Embryonic facial prominence (tissue), 1 donor: Measurements from ENCODE around the gene AFG3L2.
A peak's percentile ranks its signal among the peaks of the same experiment; 100 is the strongest.

Experiments used
- DNase-seq: peaks from one replicate; pipeline ENCODE4 v3.0.0-alpha.2; 2016; ENCODE audit errors: extremely low spot score

The AFG3L2 gene

GRCh38 chr18:12325726-12326245, 51.2 kb downstream of the AFG3L2 start:
- DNase-seq = no peak

DNA sequence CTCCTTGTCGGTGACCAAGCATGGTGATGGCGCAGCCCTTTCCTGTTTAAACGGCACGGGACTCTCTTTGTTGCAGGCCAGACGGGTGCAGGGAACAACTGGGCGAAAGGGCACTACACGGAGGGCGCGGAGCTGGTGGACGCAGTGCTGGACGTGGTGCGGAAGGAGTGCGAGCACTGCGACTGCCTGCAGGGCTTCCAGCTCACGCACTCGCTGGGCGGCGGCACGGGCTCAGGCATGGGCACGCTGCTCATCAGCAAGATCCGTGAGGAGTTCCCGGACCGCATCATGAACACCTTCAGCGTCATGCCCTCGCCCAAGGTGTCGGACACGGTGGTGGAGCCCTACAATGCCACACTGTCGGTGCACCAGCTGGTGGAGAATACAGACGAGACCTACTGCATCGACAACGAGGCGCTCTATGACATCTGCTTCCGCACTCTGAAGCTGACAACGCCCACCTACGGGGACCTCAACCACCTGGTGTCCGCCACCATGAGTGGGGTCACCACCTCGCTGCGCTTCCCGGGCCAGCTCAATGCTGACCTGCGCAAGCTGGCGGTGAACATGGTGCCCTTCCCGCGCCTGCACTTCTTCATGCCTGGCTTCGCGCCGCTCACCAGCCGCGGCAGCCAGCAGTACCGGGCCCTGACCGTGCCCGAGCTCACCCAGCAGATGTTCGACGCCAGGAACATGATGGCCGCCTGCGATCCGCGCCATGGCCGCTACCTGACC, 51.9 kb downstream of the AFG3L2 start:
- no peak for DNase-seq

DNA sequence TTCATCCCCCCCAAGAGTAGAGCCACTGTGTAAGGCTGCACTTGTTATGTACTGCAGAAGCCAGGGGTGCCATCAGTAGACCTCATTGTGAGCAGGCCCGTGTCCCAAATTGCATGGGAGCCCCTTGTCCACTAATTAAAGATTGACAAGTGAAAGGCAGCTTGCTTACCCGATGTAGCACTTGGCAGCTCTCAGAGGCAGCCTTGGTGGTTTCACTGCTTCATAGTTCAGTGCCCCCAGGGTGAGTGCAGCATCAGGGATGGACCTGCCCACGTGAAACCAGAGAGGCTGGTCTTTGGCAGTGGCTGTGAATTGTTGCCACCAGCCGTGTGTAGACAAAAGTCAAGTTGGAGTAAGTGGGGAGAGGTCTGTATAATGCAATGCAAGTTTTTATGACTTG, 55.7 kb downstream of the AFG3L2 start:
- no peak for DNase-seq

GRCh38 chr18:12318857-12319256, 58.2 kb downstream of the AFG3L2 start:
- no peak for DNase-seq

DNA sequence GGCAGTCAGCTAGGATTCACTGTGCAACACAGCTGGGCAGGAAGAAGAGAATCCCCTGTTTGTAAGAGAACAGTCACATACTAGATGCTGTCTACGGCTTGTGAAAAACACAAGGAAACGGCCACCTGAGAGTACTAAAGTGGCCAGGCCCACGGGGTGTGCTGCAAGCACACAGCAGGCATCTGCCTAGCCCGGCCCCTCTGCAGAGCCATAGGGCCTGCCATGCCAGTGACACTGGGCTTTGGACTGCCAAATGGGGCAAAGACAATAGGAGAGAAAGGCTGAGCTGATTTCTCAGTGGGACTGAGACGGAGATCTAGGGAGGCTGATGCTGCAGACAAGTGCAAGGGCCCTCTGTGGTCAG, 58.7 kb downstream of the AFG3L2 start:
- DNase-seq = no peak

GRCh38 chr18:12317664-12318333, 59.2 kb downstream of the AFG3L2 start:
- no peak for DNase-seq

- no peak for DNase-seq
Observed at GRCh38 chr18:12315911-12316310, 61.1 kb downstream of the AFG3L2 start.

GRCh38 chr18:12315490-12315889, 61.5 kb downstream of the AFG3L2 start:
- no peak for DNase-seq

GRCh38 chr18:12314591-12315305, 62.3 kb downstream of the AFG3L2 start:
- DNase-seq = no peak

DNA sequence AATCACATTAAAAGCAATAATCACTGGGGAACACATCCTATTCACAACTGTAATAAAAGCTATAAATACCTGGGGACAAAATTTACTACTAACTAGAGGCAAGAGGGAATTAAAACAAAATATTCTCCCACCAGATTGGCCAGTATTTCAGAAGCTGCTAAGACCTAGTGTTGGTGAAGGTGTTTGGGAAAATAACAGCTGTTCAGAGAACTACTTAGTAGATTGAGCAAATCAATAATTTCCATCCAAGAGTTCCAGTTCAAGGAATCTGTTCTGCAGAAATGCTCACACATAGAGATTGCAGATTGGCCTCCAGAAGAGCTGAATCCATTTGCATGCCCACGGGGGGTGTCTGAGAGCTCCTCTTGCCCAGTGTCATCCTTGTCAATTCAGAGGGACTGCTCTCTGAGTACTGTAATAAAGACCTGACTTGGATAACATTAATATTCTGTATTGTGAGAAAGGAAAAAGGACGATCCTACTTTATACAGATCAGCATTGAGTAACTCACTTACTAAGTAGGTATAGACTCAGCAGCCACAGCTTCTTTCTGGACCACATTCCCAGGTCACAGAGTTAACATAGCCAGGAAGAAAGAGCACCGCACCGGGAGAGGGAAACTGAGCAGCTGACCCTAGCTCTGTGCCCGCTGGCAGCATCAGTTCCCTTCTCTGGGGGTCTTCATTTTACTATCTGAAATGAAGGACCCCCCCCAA, 63.3 kb downstream of the AFG3L2 start:
- DNase-seq = no peak

DNA sequence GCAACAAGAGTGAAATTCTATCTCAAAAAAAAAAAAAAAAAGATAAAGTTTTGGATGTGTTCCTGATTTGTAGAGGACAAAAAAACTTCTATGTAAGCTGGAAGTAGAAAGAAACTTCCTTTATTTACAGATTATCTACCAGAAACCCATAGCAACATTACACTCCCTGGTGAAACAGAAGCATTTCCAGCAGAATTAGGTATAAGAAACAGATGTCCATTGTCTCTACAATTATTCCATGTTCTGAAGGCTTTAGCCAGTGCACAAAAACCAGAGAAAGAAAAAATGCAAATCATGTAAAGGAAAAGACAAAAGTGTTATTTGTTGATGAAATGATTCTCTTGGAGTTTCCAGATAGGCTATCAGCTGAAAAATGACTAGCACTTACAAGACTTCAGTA, 64.1 kb downstream of the AFG3L2 start:
- no peak for DNase-seq

DNA sequence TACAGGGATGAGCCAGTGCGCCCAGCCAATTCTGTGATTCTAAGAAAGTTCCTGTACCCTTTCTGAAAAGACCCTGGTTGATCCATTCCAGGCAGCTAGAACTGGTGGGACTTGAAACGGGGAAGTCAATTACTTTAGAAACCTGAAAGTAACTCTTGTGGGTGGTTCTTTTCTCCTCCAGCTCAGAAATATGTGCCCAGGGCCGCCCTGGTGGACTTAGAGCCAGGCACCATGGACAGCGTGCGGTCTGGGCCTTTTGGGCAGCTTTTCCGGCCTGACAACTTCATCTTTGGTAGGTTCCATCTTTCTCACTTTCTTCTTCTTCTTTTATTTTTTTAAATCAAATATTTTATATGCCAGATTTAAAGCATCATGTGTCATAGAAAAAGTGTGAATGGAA, 66.3 kb downstream of the AFG3L2 start:
- no peak for DNase-seq

- DNase-seq = no peak
Observed at GRCh38 chr18:12309683-12310198, 67.3 kb downstream of the AFG3L2 start.

- peak; percentile 53 for DNase-seq
Observed at GRCh38 chr18:12308386-12309100, 68.5 kb downstream of the AFG3L2 start.

DNA sequence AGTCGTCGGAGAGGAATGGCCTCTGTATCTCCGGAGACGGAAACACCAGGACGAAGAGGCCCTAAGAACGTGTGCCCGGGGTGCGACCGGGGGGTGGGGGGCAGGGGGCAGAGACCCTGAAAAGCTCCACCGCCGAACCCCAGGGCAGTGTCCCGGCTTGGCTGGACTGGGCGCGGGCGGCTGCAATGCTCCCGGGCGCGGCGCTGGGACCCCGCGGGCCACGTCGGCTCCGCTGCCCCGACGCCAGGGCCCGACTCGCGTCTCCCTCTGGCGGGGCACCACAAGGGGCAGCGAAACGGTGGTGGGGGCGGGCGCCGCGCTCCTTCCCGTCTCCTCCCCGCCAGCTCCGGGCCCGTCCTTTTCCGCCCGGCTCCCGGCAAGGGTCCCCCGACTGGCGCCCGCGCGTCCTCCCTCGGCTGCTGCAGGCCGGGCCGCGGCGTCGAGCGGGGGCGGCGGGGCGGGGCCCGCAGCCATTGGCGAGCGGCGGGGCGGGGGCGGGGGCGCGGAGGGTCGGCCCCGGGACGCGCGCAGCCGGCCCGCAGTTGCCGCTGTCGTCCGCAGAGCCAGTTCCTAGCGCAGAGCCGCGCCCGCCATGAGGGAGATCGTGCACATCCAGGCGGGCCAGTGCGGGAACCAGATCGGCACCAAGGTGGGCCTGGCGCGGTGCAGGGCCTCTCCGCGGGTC, 69.2 kb downstream of the AFG3L2 start, which contains the start of gene TUBB6:
TSS of gene TUBB6 (plus strand) at position 541 of the 685 bp plus-strand sequence. CDS start at position 593, 52 bp downstream.
- DNase-seq = no peak

GRCh38 chr18:12306752-12307700, 70.0 kb downstream of the AFG3L2 start:
- DNase-seq = no peak

GRCh38 chr18:12305930-12306629, 70.9 kb downstream of the AFG3L2 start:
- DNase-seq = no peak

DNA sequence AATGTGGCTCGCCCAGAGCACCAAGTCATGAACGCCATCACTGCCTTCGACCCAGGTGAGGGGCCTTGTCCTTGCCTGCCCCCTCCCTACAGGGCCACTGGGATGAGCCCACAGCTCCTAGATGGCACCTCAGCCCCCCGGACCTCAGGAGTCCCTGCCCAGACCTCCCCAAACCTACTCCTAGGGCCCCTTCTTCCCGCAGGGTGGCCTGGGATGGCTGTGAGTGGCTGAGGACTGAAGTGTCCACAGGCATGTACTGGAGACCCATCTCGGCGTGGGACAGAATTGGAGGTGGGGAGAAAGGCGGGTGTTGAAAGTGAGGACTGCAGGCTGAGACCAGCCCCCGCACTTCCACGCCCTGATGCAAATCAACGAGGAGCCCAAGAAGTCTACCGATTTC, 71.8 kb downstream of the AFG3L2 start:
- DNase-seq = no peak
